OCI-M1 (cell line): ENCODE results near the gene ARHGAP42.

Source experiments
- DNase-seq: peaks from one replicate; lab custom pipeline; 2025; lab: John Stamatoyannopoulos, UW

The ARHGAP42 gene

DNA sequence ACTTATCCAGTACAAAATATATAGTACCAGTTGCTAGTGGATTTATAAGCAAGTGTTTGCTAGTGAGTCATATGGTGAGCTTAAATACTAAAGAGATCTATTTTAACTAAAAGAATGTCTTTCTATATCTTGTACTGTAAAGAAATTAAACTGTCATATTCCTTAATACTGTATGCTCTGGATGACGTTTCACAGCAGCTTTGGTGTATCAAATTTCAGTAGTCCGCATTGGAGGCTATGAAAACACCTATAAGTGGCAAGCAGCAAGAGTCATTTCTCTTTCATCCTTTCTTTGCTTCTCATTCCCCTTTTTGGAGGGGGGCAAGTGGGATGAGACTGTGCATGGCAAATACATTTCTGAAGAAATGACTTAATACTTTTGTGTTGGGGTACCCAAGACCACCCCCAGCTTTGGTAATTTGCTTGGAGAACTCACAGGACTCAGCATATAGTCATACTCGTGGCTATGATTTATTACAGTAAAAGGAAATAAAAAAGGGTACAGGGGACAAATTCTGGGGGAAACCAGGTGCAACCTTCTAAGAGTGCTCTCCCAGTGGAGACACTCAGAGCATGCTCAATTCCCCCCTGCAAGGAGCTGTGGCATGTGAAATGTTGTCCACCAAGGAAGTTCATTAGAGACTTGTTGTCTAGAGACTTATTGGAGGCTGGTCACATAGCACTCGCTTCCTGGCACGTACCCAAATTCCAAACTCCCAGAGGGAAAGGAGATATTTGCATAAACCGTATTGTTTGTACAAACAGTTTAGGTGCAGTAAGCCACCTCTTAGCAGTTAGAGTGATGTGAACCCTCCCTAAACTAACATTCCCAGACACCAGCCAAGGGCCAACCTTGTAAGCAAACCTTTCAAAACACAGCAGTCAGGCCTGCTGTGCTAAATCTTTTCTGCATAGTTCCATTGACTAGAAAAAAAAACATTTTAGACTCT lies 231.7 kb downstream of the ARHGAP42 start:
- no peak for DNase-seq

- DNase-seq = no peak
Observed at GRCh38 chr11:100920593-100920992, 233.5 kb downstream of the ARHGAP42 start.

DNA sequence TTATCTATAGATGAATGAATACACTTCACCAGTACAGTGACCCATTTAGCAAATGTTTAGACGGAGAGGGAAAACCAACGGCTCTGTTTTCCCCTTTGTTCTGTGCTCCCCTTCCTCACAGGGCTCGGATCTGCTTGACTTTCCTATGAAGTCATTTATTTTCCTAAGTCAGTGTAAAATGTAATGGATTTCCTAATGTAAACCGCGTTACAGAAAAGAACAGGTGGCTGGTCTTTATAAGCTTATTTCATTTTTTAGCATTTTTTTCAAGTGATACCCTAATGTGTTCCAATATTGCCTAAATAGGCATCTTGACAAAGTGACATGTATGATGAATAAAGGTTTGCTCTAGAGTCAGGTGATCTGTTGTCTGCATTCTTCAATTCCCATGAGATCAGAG lies 235.0 kb downstream of the ARHGAP42 start:
- no peak for DNase-seq

GRCh38 chr11:100923555-100923954 lies 236.5 kb downstream of the ARHGAP42 start:
- no peak for DNase-seq

DNA sequence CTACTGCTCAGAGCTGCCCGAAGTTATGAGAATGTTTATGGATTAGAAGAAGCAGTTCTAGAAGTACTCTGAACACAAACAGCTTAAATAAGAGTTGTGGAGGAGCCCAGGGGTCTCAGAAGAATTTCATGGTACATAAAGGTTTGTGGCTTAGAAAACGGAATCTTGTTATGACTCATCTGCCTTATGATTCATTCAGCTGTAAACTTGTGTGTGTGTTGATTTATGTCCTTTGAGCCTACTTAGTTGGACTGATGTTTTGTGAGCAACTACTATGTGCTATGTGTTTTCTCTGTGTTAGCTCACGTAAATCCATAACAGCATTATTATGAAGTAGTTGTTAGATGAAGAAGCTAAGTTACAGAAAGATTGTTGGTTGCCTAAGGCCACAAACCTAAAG lies 238.8 kb downstream of the ARHGAP42 start:
- DNase-seq = peak; percentile 16

GRCh38 chr11:100927579-100927978 lies 240.5 kb downstream of the ARHGAP42 start:
- no peak for DNase-seq

DNA sequence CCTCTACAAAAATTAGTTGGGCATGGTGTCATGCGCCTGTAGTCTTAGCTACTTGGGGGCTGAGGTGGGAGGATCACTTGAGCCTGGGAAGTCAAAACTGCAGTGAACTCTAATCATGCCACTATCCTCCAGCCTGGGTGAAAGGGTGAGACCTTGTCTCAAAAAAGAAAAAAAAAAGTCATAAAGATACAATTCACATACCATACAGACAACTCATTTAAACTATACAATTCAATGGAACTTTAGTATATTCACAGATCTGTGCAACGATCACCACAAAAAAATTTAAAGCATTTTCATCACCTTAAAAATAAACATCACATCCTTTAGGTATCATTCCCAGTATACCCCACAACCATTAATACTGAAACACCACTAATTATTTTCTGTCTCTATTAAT lies 241.3 kb downstream of the ARHGAP42 start:
- no peak for DNase-seq

- peak; percentile 5 for DNase-seq
Observed at GRCh38 chr11:100929377-100929776, 242.3 kb downstream of the ARHGAP42 start.

DNA sequence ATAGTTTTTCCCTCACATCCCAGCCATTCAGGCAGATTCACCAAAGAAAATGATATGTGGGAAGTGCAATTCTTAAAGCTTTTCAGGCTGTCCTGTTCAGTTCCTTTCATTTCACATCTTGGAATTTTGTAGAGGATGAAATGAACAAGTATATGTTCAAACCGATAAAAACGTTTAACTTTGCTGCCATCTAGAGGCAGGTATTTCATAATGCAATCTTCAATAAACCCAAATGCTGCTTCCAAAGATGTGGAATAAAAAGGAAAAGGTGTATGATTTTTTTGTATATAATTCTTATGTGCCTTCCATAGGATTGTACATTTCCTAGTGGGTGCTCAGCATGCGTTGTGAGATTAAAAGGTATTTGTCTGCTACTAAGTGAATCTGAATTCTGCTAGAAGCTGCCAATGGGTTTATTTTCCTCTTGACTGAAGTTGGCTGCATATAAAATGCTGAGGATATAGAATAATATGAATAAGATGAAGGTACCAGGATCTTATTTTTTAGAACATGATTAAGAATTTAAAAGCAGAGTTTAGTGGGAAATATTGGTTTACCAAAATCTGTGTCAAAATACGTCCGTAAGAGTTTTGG lies 243.2 kb downstream of the ARHGAP42 start:
- DNase-seq = peak; percentile 66

- peak; percentile 83 for DNase-seq
Observed at GRCh38 chr11:100932474-100933100, 245.5 kb downstream of the ARHGAP42 start.

DNA sequence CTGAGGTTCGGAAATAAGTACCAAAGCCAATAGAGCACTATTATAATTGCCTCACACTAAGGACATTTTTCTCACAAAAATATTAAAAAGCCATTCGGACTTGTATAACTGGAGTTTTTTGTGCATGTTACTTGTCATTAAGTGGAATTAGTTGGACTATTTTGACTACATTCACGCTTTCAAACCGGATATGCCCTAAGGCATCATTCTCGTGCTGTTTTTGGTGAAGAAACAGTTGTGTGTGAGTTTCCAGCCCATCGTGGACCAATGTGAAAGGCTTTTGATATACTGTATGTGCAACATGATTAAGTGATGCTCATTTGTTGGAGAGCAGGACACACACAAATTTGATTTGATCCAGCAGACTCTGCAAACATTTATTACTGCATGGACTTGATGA lies 249.7 kb downstream of the ARHGAP42 start:
- DNase-seq = no peak

GRCh38 chr11:100939571-100939970 lies 252.5 kb downstream of the ARHGAP42 start:
- DNase-seq = no peak

GRCh38 chr11:100940111-100940510 lies 253.0 kb downstream of the ARHGAP42 start:
- no peak for DNase-seq

GRCh38 chr11:100941033-100941432 lies 253.9 kb downstream of the ARHGAP42 start:
- no peak for DNase-seq

DNA sequence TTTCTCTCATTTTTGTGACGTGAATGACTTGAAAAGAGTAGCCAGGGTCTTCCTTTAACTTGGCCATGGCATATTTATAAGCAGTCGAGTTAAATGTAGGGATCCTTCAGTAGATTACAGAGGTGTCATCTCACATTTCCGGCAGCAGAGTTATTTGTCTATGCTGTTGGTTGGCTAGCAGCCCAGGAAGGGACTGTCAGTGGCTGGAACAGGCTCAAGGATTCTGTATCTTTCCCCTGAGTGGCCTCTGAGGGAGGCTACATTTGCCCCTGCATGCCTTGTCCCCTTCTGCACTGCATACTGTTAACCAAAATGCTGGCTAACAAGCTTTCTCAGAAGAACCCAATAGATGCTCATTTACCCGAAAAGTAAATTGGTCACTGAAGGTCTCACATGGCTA lies 254.9 kb downstream of the ARHGAP42 start:
- DNase-seq = no peak

DNA sequence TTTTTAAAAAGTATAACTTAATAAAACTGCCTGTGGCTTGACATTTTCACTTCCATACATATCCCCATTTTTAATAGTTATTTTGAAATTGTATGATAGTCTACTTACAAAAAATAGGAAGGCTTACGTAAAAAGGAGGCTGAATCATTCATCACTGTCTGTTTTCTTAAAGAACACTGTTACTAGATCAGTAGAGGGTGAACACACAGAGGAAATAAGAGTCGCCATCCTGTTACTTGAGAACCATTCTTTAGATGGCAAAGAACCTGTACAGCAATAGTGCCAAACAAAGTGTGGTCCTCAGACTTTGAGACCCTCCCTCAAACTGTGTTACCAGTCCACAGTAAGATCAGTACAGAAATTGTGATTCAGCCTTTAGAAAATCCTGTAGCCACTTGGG lies 261.8 kb downstream of the ARHGAP42 start:
- no peak for DNase-seq

- no peak for DNase-seq
Observed at GRCh38 chr11:100949443-100949842, 262.4 kb downstream of the ARHGAP42 start.

- DNase-seq = no peak
Observed at GRCh38 chr11:100955318-100955717, 268.2 kb downstream of the ARHGAP42 start.

DNA sequence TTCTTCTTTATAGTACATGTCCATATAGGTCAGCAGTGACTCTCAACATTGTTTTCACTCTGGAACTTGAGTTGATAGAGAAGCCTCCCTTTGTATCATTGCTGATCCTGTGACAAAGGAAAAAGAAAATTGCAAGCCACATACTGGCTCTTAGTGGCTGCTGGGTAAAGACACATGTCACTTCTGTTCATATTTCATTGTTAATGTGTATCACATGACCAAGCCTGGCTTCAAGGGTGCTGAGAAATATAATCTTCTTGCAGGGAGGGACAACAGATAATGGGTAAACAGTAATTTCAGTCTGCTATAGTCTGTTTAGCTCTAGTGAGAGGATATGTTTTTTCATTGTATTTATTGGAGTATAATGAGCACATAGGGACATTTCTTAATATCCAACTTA lies 269.3 kb downstream of the ARHGAP42 start:
- peak; percentile 25 for DNase-seq

GRCh38 chr11:100957499-100957898 lies 270.4 kb downstream of the ARHGAP42 start:
- no peak for DNase-seq

- DNase-seq = peak; percentile 41
Observed at GRCh38 chr11:100961633-100962032, 274.5 kb downstream of the ARHGAP42 start.

DNA sequence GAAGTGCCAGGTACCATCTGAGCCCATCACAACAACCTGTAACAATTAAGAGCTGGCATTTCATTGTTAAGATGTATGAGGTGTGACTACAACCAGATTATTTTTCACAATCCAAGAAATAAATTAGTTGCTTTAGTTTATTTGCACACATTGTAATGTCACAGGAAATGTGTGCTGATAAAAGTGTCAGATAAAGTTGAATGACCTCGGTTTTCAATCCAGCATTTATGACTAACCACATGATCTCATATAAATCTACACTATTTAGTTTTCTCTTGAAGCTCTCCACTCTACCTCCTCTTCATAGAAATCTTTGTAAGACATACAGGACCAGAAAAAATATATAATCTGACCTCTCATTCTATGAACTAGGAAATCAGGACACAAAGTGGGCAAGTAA lies 276.3 kb downstream of the ARHGAP42 start:
- DNase-seq = no peak

DNA sequence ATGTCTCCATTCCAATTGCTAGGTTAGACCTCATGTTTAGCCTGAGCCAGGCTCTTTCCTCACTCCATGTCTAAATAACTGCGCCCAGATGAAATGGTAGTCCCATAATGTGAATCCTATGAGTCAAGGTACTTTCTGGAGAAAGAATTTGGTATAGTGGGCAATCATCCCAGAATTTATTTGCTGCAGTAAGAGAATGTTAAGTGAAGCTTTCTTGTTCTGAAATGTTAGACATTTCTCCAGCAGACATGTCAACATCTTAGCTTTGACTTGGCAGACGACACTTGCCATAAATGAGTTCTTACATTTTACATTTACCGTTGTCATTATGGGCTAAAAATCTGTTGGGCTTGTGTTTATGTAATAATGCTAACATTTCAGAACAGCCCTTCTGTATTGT lies 277.3 kb downstream of the ARHGAP42 start:
- DNase-seq = no peak
